ENCODE results near the gene SAMD13. TPM values are rescaled to one million over a fixed set of nuclear protein-coding genes. Genes with fewer than 3 reads are reported as not detected.
"Not testable (repeated sequence)": the region's sequence is repeated elsewhere in the genome, so short reads cannot be mapped to it uniquely, and the experiment has no call there.

Gene SAMD13
- total RNA-seq, 1 donor from 2014 or later: 2.0 TPM

- Histone ChIP-seq H3K9me3 (replicated peaks) (peaks cover 19% of the 10 kb centered on the region), H3K27me3 (ENCODE audit: low read depth) (no peaks in the 10 kb centered on the region), H3K4me1 (no peaks in the 10 kb centered on the region), H3K4me3 (no peak overlapping the region), H3K27ac (replicated peaks) (no peak overlapping the region), H3K36me3 (no peaks in the 10 kb centered on the region)
- intact Hi-C loops (cut with micrococcal nuclease): no loop called here
- no peak for TF ChIP-seq CTCF (IDR thresholded peaks at IDR 0.05; ENCODE audit: borderline replicate concordance)
- DNase-seq: no peak
Measured at GRCh38 chr1:84282780-84283333, 18.7 kb upstream of the SAMD13 start.

- no peaks in the 10 kb centered on the region for H3K36me3 ChIP-seq
- no peaks in the 10 kb centered on the region for H3K4me1 ChIP-seq
- TF ChIP-seq CTCF (IDR thresholded peaks at IDR 0.05; ENCODE audit: borderline replicate concordance): no peak
- H3K9me3 ChIP-seq (replicated peaks): peaks cover 24% of the 10 kb centered on the region
- intact Hi-C loops (cut with micrococcal nuclease): no loop called here
- no peak overlapping the region for H3K27ac ChIP-seq (replicated peaks)
- DNase-seq: no peak
- H3K4me3 ChIP-seq: no peak overlapping the region
- no peaks in the 10 kb centered on the region for H3K27me3 ChIP-seq (ENCODE audit: low read depth)
Measured at GRCh38 chr1:84283381-84283780, 18.1 kb upstream of the SAMD13 start.

- no peak for DNase-seq
- Histone ChIP-seq H3K4me1 (no peaks in the 10 kb centered on the region), H3K9me3 (replicated peaks) (peaks cover 29% of the 10 kb centered on the region), H3K36me3 (no peaks in the 10 kb centered on the region), H3K4me3 (no peak overlapping the region), H3K27me3 (ENCODE audit: low read depth) (no peaks in the 10 kb centered on the region), H3K27ac (replicated peaks) (no peak overlapping the region)
- TF ChIP-seq CTCF (IDR thresholded peaks at IDR 0.05; ENCODE audit: borderline replicate concordance): no peak
- intact Hi-C loops (cut with micrococcal nuclease): no loop called here
Measured at GRCh38 chr1:84286071-84286470, 15.4 kb upstream of the SAMD13 start.

- H3K4me1 ChIP-seq; H3K4me3 ChIP-seq; H3K27ac ChIP-seq (replicated peaks); H3K27me3 ChIP-seq (ENCODE audit: low read depth); DNase-seq; H3K36me3 ChIP-seq; intact Hi-C loops (cut with micrococcal nuclease): not testable (repeated sequence)
- H3K9me3 ChIP-seq (replicated peaks): peaks cover 29% of the 10 kb centered on the region
Measured at GRCh38 chr1:84287389-84287788, 14.1 kb upstream of the SAMD13 start.

- intact Hi-C loops (cut with micrococcal nuclease): no loop called here
- H3K27ac ChIP-seq (replicated peaks): no peak overlapping the region
- no peak overlapping the region for H3K4me3 ChIP-seq
- H3K4me1 ChIP-seq: no peaks in the 10 kb centered on the region
- TF ChIP-seq CTCF (IDR thresholded peaks at IDR 0.05; ENCODE audit: borderline replicate concordance): no peak
- no peaks in the 10 kb centered on the region for H3K27me3 ChIP-seq (ENCODE audit: low read depth)
- H3K9me3 ChIP-seq (replicated peaks): peaks cover 29% of the 10 kb centered on the region
- no peak for DNase-seq
- H3K36me3 ChIP-seq: no peaks in the 10 kb centered on the region
Measured at GRCh38 chr1:84289169-84289785, 12.2 kb upstream of the SAMD13 start.

GRCh38 chr1:84291882-84292655, 9.4 kb upstream of the SAMD13 start:
- TF ChIP-seq CTCF (IDR thresholded peaks at IDR 0.05; ENCODE audit: borderline replicate concordance): no peak
- no peak for DNase-seq
- Histone ChIP-seq H3K27ac (replicated peaks) (no peak overlapping the region), H3K27me3 (ENCODE audit: low read depth) (no peaks in the 10 kb centered on the region), H3K9me3 (replicated peaks) (peaks cover 30% of the 10 kb centered on the region), H3K4me3 (no peak overlapping the region), H3K4me1 (no peaks in the 10 kb centered on the region), H3K36me3 (no peaks in the 10 kb centered on the region)
- intact Hi-C loops (cut with micrococcal nuclease): no loop called here
